ENCODE data around the gene TAF3.

DNA sequence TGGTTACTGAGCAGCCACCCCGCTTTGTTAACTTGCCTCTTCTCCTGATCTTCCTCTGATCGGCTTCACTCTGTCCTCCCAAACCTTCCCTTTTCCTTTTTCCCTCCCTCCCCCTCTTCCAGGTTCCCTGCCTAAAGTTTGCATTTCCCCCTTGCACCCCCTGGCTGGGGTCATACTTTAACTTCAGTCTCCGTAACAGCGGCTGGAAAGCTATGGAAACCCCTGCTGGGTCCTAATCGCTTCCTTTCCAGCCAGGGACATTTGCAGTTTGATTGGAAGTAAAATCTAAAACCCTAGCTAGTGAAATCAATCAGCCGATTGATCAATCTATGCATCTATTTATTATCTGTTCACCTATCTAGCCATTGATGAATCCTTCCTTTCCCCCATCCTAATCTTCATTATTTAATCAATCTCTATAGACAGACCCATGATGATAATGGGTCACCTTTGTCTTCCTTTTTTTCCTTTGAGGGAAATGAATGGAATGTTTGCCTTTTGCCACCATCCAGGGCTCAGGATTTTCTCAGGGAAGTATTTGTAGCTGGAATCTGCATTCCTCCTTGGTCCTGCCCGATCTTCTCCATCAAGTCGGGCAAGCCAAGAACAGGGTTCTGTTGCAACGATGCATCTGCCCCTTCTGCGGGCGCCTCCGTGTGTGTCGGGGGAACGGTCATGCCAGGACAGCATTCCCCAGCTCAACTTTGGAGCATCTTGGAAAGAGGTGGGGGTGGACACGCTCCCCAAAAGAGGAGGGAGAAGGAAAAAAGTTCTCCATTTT is 245.0 kb downstream of the TAF3 start:
- TF ChIP-seq, protein P1, sequence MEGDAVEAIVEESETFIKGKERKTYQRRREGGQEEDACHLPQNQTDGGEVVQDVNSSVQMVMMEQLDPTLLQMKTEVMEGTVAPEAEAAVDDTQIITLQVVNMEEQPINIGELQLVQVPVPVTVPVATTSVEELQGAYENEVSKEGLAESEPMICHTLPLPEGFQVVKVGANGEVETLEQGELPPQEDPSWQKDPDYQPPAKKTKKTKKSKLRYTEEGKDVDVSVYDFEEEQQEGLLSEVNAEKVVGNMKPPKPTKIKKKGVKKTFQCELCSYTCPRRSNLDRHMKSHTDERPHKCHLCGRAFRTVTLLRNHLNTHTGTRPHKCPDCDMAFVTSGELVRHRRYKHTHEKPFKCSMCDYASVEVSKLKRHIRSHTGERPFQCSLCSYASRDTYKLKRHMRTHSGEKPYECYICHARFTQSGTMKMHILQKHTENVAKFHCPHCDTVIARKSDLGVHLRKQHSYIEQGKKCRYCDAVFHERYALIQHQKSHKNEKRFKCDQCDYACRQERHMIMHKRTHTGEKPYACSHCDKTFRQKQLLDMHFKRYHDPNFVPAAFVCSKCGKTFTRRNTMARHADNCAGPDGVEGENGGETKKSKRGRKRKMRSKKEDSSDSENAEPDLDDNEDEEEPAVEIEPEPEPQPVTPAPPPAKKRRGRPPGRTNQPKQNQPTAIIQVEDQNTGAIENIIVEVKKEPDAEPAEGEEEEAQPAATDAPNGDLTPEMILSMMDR (IDR thresholded peaks at IDR 0.05), result no peak
- TF ChIP-seq POLR2A (IDR thresholded peaks at IDR 0.05), result no peak

Measured in breast epithelium (tissue), 3 donors.